ENCODE measurements around the gene GPRIN1. TPM values are rescaled to one million over a fixed set of nuclear protein-coding genes. Genes with fewer than 3 reads are reported as not detected.

Gene GPRIN1
- total and polyA plus RNA-seq, 2 donors from 2014 or later = 0.45 to 1.3 TPM

DNA sequence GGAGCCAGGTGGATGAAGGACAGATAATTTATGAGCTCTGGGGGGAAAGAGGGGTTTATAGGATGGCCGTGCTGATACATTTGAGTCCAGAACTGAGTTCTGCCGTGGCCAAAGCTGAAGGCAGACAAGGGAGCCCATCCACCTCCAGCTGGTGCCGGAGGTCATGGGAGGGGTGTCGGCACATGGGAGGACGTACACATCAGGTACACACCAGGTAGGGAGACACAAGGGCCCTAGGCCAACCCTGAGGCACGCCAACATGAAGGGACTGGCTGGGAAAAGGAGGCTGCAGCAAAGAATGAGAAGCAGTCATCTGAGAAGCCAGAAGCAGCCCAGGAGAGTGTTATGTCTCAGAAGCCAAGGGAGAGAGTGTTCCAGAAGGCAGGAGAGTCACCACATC lies 2.1 kb upstream of the GPRIN1 start:
- intact Hi-C loops (cut with DNase I) = no loop called here
- H3K36me3 ChIP-seq (ENCODE audit: control insufficient read depth in 2 of 3, insufficient read depth in 3 of 3, low read length in 3 of 3) = no peaks in the 10 kb centered on the region
- no peak overlapping the region for H3K4me3 ChIP-seq (ENCODE audit: low read length in 3 of 3)
- H3K9me3 ChIP-seq (ENCODE audit: control insufficient read depth in 2 of 3, insufficient read depth in 1 of 3, low read length in 3 of 3) = no peaks in the 10 kb centered on the region
- peak in 1 of 5 donors; percentile 57 for DNase-seq
- H3K9ac ChIP-seq (ENCODE audit: low read length in 3 of 3) = no peak overlapping the region
- peaks cover 4% of the 10 kb centered on the region for H3K27me3 ChIP-seq (ENCODE audit: control insufficient read depth, insufficient read depth, low read length)
- TF ChIP-seq CTCF (IDR thresholded peaks at IDR 0.05; ENCODE audit: borderline replicate concordance, extremely low read depth, insufficient read depth) = no peak
- FAIRE-seq = no peak
- peaks cover 0 to 3% (median 0%) of the 10 kb centered on the region in 3 donors for H3K4me1 ChIP-seq (ENCODE audit: control insufficient read depth in 2 of 3, insufficient read depth in 2 of 3, low read depth in 1 of 3, low read length in 3 of 3)
- no peak overlapping the region for H3K27ac ChIP-seq (ENCODE audit: low read depth in 2 of 2, low read length in 2 of 2)

GRCh38 chr5:176611435-176611834 lies 1.5 kb upstream of the GPRIN1 start:
- Histone ChIP-seq H3K27ac (ENCODE audit: low read depth in 2 of 2, low read length in 2 of 2) (no peak overlapping the region), H3K4me3 (ENCODE audit: low read length in 3 of 3) (no peak overlapping the region), H3K4me1 (ENCODE audit: control insufficient read depth in 2 of 3, insufficient read depth in 2 of 3, low read depth in 1 of 3, low read length in 3 of 3) (peaks cover 0 to 3% (median 0%) of the 10 kb centered on the region in 3 donors), H3K9ac (ENCODE audit: low read length in 3 of 3) (no peak overlapping the region), H3K27me3 (ENCODE audit: control insufficient read depth, insufficient read depth, low read length) (peaks cover 4% of the 10 kb centered on the region), H3K9me3 (ENCODE audit: control insufficient read depth in 2 of 3, insufficient read depth in 1 of 3, low read length in 3 of 3) (no peaks in the 10 kb centered on the region), H3K36me3 (ENCODE audit: control insufficient read depth in 2 of 3, insufficient read depth in 3 of 3, low read length in 3 of 3) (no peaks in the 10 kb centered on the region)
- no peak for TF ChIP-seq CTCF (IDR thresholded peaks at IDR 0.05; ENCODE audit: borderline replicate concordance, extremely low read depth, insufficient read depth)
- DNase-seq = peak; percentile 83 to 91 (median 86)
- no peak for FAIRE-seq
- intact Hi-C loops (cut with DNase I) = no loop called here

GRCh38 chr5:176610435-176610773 lies 448 bp upstream of the GPRIN1 start:
- no peaks in the 10 kb centered on the region for H3K36me3 ChIP-seq (ENCODE audit: control insufficient read depth in 2 of 3, insufficient read depth in 3 of 3, low read length in 3 of 3)
- no peak for FAIRE-seq
- no peak overlapping the region for H3K27ac ChIP-seq (ENCODE audit: low read depth in 2 of 2, low read length in 2 of 2)
- H3K4me3 ChIP-seq (ENCODE audit: low read length in 3 of 3) = no peak overlapping the region
- no peaks in the 10 kb centered on the region for H3K9me3 ChIP-seq (ENCODE audit: control insufficient read depth in 2 of 3, insufficient read depth in 1 of 3, low read length in 3 of 3)
- TF ChIP-seq CTCF (IDR thresholded peaks at IDR 0.05; ENCODE audit: borderline replicate concordance, extremely low read depth, insufficient read depth) = no peak
- H3K9ac ChIP-seq (ENCODE audit: low read length in 3 of 3) = no peak overlapping the region
- peak in 1 of 5 donors; percentile 78 for DNase-seq
- peaks cover 4% of the 10 kb centered on the region for H3K27me3 ChIP-seq (ENCODE audit: control insufficient read depth, insufficient read depth, low read length)
- intact Hi-C loops (cut with DNase I) = no loop called here
- H3K4me1 ChIP-seq (ENCODE audit: control insufficient read depth in 2 of 3, insufficient read depth in 2 of 3, low read depth in 1 of 3, low read length in 3 of 3) = peaks cover 0 to 3% (median 0%) of the 10 kb centered on the region in 3 donors

Measured in kidney (tissue), 14 donors.